ENCODE results near the gene CFB.
"Not testable (repeated sequence)": the region's sequence is repeated elsewhere in the genome, so short reads cannot be mapped to it uniquely, and the experiment has no call there.

GRCh38 chr6:31909298-31909697, 36.6 kb upstream of the CFB start:
- not testable (repeated sequence) for TF ChIP-seq CTCF (IDR thresholded peaks at IDR 0.05; ENCODE audit: low read length); EZH2 (IDR thresholded peaks at IDR 0.05; ENCODE audit: borderline replicate concordance, low read length)
